ENCODE results near the gene ANXA6.

- TF ChIP-seq GATA2 (IDR thresholded peaks at IDR 0.05; ENCODE audit: low read depth, low read length) = no peak
- TF ChIP-seq GATA3 (IDR thresholded peaks at IDR 0.05; ENCODE audit: low read depth, low read length) = no peak
These were observed 106.3 kb downstream of the ANXA6 start for GRCh38 chr5:151051066-151051930.
